Measurements from ENCODE around the gene APLP1.

DNA sequence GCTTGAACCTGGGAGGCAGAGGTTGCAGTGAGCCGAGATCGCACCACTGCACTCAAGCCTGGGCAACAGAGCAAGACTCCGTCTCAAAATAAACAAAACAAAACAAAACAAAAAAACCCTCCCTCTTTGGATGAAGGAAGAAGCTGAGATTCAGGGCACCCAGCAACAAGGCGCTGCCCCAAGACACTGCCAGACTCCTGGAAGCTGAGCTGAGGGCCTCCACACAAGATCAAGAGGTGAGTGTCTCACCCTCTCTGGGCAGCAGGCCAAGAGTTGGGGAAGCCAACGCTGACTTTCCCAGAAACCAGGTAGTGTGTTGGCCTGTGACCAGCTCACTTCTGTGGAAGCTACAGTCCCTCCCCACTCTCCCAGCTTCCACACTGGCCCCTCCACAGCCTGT lies 43.4 kb downstream of the APLP1 start:
- TF ChIP-seq JUND (IDR thresholded peaks at IDR 0.05) (no peak), GABPA (IDR thresholded peaks at IDR 0.05 in 1 of 2, conservative IDR thresholded peaks at IDR 0.05 in 1 of 2) (no peak), EGR1 (IDR thresholded peaks at IDR 0.05; ENCODE audit: low read depth in 2 of 2) (no peak), YY1 (IDR thresholded peaks at IDR 0.05) (no peak), RAD21 (IDR thresholded peaks at IDR 0.05) (no peak), RXRA (IDR thresholded peaks at IDR 0.05) (no peak), NR2F2 (IDR thresholded peaks at IDR 0.05) (no peak), TAF1 (conservative IDR thresholded peaks at IDR 0.05) (no peak)
- TF ChIP-seq, protein P1, sequence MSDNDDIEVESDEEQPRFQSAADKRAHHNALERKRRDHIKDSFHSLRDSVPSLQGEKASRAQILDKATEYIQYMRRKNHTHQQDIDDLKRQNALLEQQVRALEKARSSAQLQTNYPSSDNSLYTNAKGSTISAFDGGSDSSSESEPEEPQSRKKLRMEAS (IDR thresholded peaks at IDR 0.05) = no peak
- TF ChIP-seq, protein P2, sequence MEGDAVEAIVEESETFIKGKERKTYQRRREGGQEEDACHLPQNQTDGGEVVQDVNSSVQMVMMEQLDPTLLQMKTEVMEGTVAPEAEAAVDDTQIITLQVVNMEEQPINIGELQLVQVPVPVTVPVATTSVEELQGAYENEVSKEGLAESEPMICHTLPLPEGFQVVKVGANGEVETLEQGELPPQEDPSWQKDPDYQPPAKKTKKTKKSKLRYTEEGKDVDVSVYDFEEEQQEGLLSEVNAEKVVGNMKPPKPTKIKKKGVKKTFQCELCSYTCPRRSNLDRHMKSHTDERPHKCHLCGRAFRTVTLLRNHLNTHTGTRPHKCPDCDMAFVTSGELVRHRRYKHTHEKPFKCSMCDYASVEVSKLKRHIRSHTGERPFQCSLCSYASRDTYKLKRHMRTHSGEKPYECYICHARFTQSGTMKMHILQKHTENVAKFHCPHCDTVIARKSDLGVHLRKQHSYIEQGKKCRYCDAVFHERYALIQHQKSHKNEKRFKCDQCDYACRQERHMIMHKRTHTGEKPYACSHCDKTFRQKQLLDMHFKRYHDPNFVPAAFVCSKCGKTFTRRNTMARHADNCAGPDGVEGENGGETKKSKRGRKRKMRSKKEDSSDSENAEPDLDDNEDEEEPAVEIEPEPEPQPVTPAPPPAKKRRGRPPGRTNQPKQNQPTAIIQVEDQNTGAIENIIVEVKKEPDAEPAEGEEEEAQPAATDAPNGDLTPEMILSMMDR (IDR thresholded peaks at IDR 0.05; ENCODE audit: low read depth, low read length, missing input control) = no peak
- TF ChIP-seq, protein P3, sequence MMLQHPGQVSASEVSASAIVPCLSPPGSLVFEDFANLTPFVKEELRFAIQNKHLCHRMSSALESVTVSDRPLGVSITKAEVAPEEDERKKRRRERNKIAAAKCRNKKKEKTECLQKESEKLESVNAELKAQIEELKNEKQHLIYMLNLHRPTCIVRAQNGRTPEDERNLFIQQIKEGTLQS (IDR thresholded peaks at IDR 0.05) = no peak
- TF ChIP-seq, protein P4, sequence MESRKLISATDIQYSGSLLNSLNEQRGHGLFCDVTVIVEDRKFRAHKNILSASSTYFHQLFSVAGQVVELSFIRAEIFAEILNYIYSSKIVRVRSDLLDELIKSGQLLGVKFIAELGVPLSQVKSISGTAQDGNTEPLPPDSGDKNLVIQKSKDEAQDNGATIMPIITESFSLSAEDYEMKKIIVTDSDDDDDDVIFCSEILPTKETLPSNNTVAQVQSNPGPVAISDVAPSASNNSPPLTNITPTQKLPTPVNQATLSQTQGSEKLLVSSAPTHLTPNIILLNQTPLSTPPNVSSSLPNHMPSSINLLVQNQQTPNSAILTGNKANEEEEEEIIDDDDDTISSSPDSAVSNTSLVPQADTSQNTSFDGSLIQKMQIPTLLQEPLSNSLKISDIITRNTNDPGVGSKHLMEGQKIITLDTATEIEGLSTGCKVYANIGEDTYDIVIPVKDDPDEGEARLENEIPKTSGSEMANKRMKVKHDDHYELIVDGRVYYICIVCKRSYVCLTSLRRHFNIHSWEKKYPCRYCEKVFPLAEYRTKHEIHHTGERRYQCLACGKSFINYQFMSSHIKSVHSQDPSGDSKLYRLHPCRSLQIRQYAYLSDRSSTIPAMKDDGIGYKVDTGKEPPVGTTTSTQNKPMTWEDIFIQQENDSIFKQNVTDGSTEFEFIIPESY (IDR thresholded peaks at IDR 0.05) = no peak
- TF ChIP-seq, protein P5, sequence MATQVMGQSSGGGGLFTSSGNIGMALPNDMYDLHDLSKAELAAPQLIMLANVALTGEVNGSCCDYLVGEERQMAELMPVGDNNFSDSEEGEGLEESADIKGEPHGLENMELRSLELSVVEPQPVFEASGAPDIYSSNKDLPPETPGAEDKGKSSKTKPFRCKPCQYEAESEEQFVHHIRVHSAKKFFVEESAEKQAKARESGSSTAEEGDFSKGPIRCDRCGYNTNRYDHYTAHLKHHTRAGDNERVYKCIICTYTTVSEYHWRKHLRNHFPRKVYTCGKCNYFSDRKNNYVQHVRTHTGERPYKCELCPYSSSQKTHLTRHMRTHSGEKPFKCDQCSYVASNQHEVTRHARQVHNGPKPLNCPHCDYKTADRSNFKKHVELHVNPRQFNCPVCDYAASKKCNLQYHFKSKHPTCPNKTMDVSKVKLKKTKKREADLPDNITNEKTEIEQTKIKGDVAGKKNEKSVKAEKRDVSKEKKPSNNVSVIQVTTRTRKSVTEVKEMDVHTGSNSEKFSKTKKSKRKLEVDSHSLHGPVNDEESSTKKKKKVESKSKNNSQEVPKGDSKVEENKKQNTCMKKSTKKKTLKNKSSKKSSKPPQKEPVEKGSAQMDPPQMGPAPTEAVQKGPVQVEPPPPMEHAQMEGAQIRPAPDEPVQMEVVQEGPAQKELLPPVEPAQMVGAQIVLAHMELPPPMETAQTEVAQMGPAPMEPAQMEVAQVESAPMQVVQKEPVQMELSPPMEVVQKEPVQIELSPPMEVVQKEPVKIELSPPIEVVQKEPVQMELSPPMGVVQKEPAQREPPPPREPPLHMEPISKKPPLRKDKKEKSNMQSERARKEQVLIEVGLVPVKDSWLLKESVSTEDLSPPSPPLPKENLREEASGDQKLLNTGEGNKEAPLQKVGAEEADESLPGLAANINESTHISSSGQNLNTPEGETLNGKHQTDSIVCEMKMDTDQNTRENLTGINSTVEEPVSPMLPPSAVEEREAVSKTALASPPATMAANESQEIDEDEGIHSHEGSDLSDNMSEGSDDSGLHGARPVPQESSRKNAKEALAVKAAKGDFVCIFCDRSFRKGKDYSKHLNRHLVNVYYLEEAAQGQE (IDR thresholded peaks at IDR 0.05) = no peak

All from liver (tissue), 3 donors.